CD4-positive, alpha-beta memory T cell (primary cell): ENCODE measurements around the gene GRK6. TPM values are rescaled to one million over a fixed set of nuclear protein-coding genes. Genes with fewer than 3 reads are reported as not detected.

Experiments
- CTCF ChIA-PET: fragments of 350-600 bp; sonication (Branson Sonifier 250); formaldehyde crosslinking; loops from one replicate; lab custom pipeline; 2021; ENCODE audit warnings: inconsistent platforms; ENCODE audit not compliant: partially characterized antibody; lab: Charles Lee
- POLR2A ChIA-PET: fragments of 350-600 bp; sonication (Branson Sonifier 250); formaldehyde crosslinking; loops from one replicate; lab custom pipeline; 2021; ENCODE audit not compliant: partially characterized antibody; lab: Charles Lee
- DNase-seq, 5 donors: peaks; one replicate each; pipeline versions ENCODE4 v3.0.0 to v3.0.0-alpha.2; 2020 to 2022; ENCODE audit warnings: mixed read lengths in 1 of 5
- H3K27ac ChIP-seq: one replicate; pipeline ENCODE4 v1.7.0; 2013; ENCODE audit warnings: low read depth, low read length
- H3K27me3 ChIP-seq: 2 replicates; pipeline ENCODE4 v1.7.0; 2013; ENCODE audit warnings: mild to moderate bottlenecking, low read length, moderate library complexity; ENCODE audit not compliant: insufficient read depth
- H3K36me3 ChIP-seq: 2 replicates; pipeline ENCODE4 v1.7.0; 2013; ENCODE audit warnings: mild to moderate bottlenecking, low read length, moderate library complexity; ENCODE audit not compliant: insufficient read depth
- H3K4me1 ChIP-seq: 2 replicates; pipeline ENCODE4 v1.7.0; 2013; ENCODE audit warnings: mild to moderate bottlenecking, low read length, moderate library complexity; ENCODE audit not compliant: insufficient read depth
- H3K4me3 ChIP-seq, 2 donors: one replicate each; pipeline ENCODE4 v1.7.0; 2013; ENCODE audit warnings: low read length in 2 of 2, mild to moderate bottlenecking in 1 of 2
- H3K9me3 ChIP-seq, 2 donors: one replicate each; pipeline ENCODE4 v1.7.0; 2013; ENCODE audit warnings: low read length in 2 of 2, control low read depth in 1 of 2; ENCODE audit not compliant: control insufficient read depth in 1 of 2
- H3K27ac Mint-ChIP-seq, 7 donors: one replicate each; pipeline ENCODE4 v1.8.0; 2020 to 2021; ENCODE audit warnings: mixed read lengths in 7 of 7, mild to moderate bottlenecking in 6 of 7, inconsistent platforms in 3 of 7, moderate library complexity in 3 of 7
- H3K27me3 Mint-ChIP-seq, 2 donors: one replicate each; pipeline ENCODE4 v1.8.0; 2020 to 2021; ENCODE audit warnings: mixed read lengths in 2 of 2
- H3K36me3 Mint-ChIP-seq, 2 donors: one replicate each; pipeline ENCODE4 v1.8.0; 2020 to 2021; ENCODE audit warnings: mixed read lengths in 2 of 2, inconsistent platforms in 1 of 2, mild to moderate bottlenecking in 1 of 2
- H3K4me1 Mint-ChIP-seq, 4 donors: one replicate each; pipeline ENCODE4 v1.8.0; 2020 to 2021; ENCODE audit warnings: mixed read lengths in 4 of 4, mild to moderate bottlenecking in 1 of 4
- H3K4me3 Mint-ChIP-seq, 8 donors: one replicate each; pipeline ENCODE4 v1.8.0; 2020 to 2021; ENCODE audit warnings: mixed read lengths in 8 of 8, mild to moderate bottlenecking in 7 of 8, moderate library complexity in 6 of 8, inconsistent platforms in 3 of 8
- H3K9me3 Mint-ChIP-seq, 8 donors: one replicate each; pipeline ENCODE4 v1.8.0; 2020 to 2021; ENCODE audit warnings: mixed read lengths in 8 of 8, mild to moderate bottlenecking in 5 of 8, inconsistent platforms in 3 of 8, moderate library complexity in 1 of 8
- intact Hi-C: fragments of 100-400 bp; cut with micrococcal nuclease; formaldehyde crosslinking; loops from one replicate; pipeline ENCODE4 v1.15.1; 2023
- polyA plus RNA-seq, 2 donors: library from polyadenylated mRNA; unstranded; fragments of 300-500 nt; fragmentation: Illumina TruSeq; gene quantifications; one replicate each; pipeline ENCODE4 v1.2.3, GENCODE V29; 2021
- total RNA-seq, 2 experiments: library from RNA; stranded (reverse); gene quantifications; one replicate each; pipeline ENCODE4 v1.2.3, GENCODE V29; 2021

Gene GRK6
- total and polyA plus RNA-seq, 4 experiments from 2014 or later, result 72.4 to 203 (median 190) TPM

DNA sequence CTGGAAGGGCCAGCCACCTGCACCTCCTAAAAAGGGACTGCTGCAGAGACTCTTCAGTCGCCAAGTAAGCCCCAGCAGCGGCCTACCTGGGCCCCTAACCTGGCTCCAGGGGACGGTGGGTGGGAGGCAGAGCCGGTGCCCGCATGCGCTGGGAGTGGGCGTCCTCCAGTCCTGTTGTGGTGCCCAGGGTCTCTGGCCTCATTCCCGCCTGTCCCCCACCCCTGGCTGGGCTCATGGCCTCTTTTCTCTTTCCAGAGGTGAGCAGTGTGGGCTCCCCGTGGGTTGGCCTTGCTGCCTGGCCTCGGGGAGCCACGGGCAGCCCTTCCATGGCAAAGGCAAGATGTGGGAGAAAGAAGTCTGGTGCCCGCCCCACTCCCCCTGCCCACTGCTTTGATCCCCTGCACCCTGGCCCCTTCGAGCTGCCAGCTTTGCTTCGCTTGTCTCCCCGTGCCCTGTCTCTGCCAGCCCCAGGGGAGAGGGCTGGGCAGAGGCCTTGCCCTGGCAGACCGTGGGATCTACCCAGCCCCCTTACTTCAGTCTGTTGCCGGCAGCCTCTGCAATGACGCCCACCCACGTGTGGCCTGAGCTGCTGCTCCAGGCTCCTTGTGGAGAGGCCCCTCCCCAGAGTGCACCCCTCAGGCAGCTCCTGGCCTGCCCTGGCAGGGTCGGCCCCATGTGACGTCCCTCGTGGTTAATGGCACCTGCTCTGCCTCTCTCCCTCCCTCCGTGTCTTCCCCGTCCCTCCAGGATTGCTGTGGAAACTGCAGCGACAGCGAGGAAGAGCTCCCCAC, 14.7 kb downstream of the GRK6 start:
- Histone ChIP-seq H3K36me3 (peaks cover 44% of the 10 kb centered on the region), H3K27ac (peak overlapping the region; percentile 94), H3K27me3 (no peaks in the 10 kb centered on the region), H3K9me3 (no peaks in the 10 kb centered on the region), H3K4me1 (peaks cover 81% of the 10 kb centered on the region), H3K4me3 (no peak overlapping the region)
- Mint-ChIP-seq H3K4me1 (peaks cover 44 to 81% (median 62%) of the 10 kb centered on the region in 4 donors), H3K4me3 (no peak overlapping the region), H3K27me3 (no peaks in the 10 kb centered on the region), H3K36me3 (peaks cover 42 to 64% of the 10 kb centered on the region in 2 donors), H3K27ac (peak overlapping the region; percentile 37 to 98 (median 78)), H3K9me3 (peaks cover 0 to 2% (median 0%) of the 10 kb centered on the region in 8 donors)
- intact Hi-C loops, result loop anchor here (1.0 kb wide), 1 partner anchor 10 kb away; no protein-coding TSS in a partner anchor
- CTCF ChIA-PET, result interaction anchor here (0.9 to 26.1 kb wide), 9 partner anchors 11 to 52 kb away, joined by 4 to 821 read pairs (median 5); partner anchors contain the start of genes F12, GRK6 and PFN3
- POLR2A ChIA-PET, result interaction anchor here (0.7 to 20.7 kb wide), 11 partner anchors 7 to 905 kb away, joined by 3 to 1171 read pairs (median 10); partner anchors contain the start of genes F12, GRK6, PFN3 and PRR7
- DNase-seq, result no peak

DNA sequence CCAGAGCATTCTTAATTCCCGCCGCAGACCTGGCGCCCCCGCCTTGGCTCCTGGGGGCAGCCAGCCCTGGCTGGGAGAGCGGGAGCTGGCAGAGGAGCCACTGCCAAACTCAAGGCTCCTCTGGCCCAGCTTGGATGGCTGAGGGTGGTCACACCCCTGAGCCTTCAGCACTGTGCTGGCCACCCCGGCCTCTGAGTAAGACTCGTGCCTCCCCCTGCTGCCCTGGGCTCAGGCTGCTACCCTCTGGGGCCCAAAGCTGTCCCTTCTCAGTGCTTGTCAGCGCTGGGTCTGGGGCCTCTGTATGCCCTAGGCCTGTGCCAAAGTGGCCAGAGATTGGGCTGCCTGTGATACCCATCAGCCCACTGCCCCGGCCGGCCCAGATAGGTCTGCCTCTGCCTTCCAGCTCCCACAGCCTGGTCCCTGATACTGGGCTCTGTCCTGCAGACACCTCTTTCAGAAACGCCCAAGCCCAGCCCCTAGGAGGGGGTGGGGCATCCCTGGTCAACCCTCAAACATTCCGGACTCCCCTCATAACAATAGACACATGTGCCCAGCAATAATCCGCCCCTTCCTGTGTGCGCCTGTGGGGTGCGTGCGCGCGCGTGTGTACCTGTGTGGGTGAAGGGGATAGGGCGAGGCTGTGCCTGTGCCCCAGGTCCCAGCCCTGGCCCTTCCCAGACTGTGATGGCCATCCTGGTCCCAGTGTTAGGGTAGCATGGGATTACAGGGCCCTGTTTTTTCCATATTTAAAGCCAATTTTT, 15.8 kb downstream of the GRK6 start:
- Histone ChIP-seq H3K4me3 (no peak overlapping the region), H3K27me3 (no peaks in the 10 kb centered on the region), H3K4me1 (peaks cover 73% of the 10 kb centered on the region), H3K36me3 (peaks cover 35% of the 10 kb centered on the region), H3K9me3 (no peaks in the 10 kb centered on the region), H3K27ac (peak overlapping the region; percentile 94)
- DNase-seq, result no peak
- H3K27me3 Mint-ChIP-seq, result no peaks in the 10 kb centered on the region
- peaks cover 42 to 72% (median 58%) of the 10 kb centered on the region in 4 donors for H3K4me1 Mint-ChIP-seq
- POLR2A ChIA-PET, result interaction anchor here (0.7 to 20.7 kb wide), 6 partner anchors 10 to 53 kb away, joined by 3 to 1171 read pairs (median 76); partner anchors contain the start of genes F12, GRK6 and PFN3
- peaks cover 32 to 55% of the 10 kb centered on the region in 2 donors for H3K36me3 Mint-ChIP-seq
- CTCF ChIA-PET, result interaction anchor here (0.9 to 26.1 kb wide), 4 partner anchors 10 to 51 kb away, joined by 4 to 821 read pairs (median 58); partner anchors contain the start of genes F12, GRK6 and PFN3
- H3K27ac Mint-ChIP-seq, result peak overlapping the region; percentile 37 to 99 (median 68)
- H3K4me3 Mint-ChIP-seq, result peak overlapping the region in 1 of 8 donors; percentile 45
- intact Hi-C loops, result no loop called here
- peaks cover 0 to 2% (median 0%) of the 10 kb centered on the region in 8 donors for H3K9me3 Mint-ChIP-seq

GRCh38 chr5:177443144-177443983, 16.9 kb downstream of the GRK6 start:
- Mint-ChIP-seq H3K4me1 (peaks cover 39 to 70% (median 55%) of the 10 kb centered on the region in 4 donors), H3K36me3 (peaks cover 21 to 45% of the 10 kb centered on the region in 2 donors), H3K27ac (peak overlapping the region; percentile 41 to 99 (median 95)), H3K9me3 (peaks cover 0 to 1% (median 0%) of the 10 kb centered on the region in 8 donors), H3K27me3 (no peaks in the 10 kb centered on the region), H3K4me3 (no peak overlapping the region)
- Histone ChIP-seq H3K4me1 (peaks cover 72% of the 10 kb centered on the region), H3K9me3 (no peaks in the 10 kb centered on the region), H3K27ac (peak overlapping the region; percentile 94), H3K27me3 (no peaks in the 10 kb centered on the region), H3K4me3 (no peak overlapping the region), H3K36me3 (peaks cover 26% of the 10 kb centered on the region)
- intact Hi-C loops, result no loop called here
- DNase-seq, result no peak
- POLR2A ChIA-PET, result interaction anchor here (0.9 to 20.7 kb wide), 8 partner anchors 7 to 133 kb away, joined by 3 to 1171 read pairs (median 90); partner anchors contain the start of genes F12, GRK6, PFN3 and RGS14
- CTCF ChIA-PET, result interaction anchor here (1.6 to 26.1 kb wide), 6 partner anchors 9 to 57 kb away, joined by 3 to 821 read pairs (median 55); partner anchors contain the start of genes F12, GRK6 and PFN3

DNA sequence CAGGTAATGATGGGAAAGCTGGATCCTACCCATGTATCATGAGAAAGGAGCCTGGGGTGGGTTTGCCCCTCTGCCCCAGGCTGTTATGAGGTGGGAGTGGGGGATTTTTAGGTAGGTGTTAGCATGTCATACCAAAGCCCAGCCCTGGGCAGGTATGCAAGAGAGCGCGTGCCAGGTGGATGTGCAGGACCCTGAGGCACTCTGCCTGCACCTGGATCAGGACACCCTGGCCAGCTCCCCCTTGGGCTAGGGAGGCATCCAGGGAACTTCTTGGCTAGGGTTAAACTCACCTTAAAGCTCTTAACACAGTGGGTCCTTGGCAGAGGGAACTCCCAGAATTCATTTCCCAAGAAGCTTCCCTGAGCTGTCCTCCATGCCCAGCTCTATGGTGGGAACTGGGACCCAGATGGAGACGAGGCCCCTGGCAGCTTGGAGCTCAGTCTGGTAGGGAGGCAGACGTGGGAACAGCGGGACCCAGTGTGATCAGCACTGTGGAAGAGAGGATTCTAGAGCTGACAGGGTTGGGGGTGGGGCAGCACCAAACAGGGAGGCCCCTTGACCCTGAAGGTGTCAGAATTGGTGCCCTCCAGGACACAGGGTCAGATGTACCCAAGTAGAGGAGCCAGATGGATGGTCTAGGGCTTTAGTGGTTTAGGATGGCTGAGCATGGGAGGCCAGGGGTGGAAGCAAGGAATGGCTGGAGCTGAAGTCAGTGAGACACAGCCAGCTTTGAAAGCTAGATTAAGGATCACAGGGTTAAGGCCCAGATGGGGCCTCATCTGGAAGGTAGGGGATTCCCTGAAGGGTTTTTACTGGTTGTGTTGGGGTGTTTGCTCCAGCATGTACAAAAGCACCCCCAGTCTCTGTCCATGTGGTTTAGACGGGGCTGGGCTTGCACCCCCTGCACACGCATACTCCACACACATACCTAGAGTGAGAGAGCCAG, 17.9 kb downstream of the GRK6 start:
- H3K4me3 ChIP-seq, result no peak overlapping the region
- H3K27me3 ChIP-seq, result no peaks in the 10 kb centered on the region
- Mint-ChIP-seq H3K4me3 (peak overlapping the region; percentile 16 to 89 (median 82)), H3K4me1 (peaks cover 36 to 68% (median 52%) of the 10 kb centered on the region in 4 donors), H3K27me3 (no peaks in the 10 kb centered on the region), H3K9me3 (peaks cover 0 to 4% (median 0%) of the 10 kb centered on the region in 8 donors), H3K27ac (peak overlapping the region; percentile 95 to 99 (median 97)), H3K36me3 (peaks cover 13 to 39% of the 10 kb centered on the region in 2 donors)
- peak in 4 of 5 donors; percentile 46 to 80 (median 57) for DNase-seq
- peaks cover 21% of the 10 kb centered on the region for H3K36me3 ChIP-seq
- H3K4me1 ChIP-seq, result peaks cover 71% of the 10 kb centered on the region
- H3K9me3 ChIP-seq, result no peaks in the 10 kb centered on the region
- intact Hi-C loops, result no loop called here
- CTCF ChIA-PET, result interaction anchor here (1.3 to 26.1 kb wide), 9 partner anchors 8 to 141 kb away, joined by 3 to 821 read pairs (median 6); partner anchors contain the start of genes F12, GRK6, PFN3 and PRELID1
- peak overlapping the region; percentile 94 for H3K27ac ChIP-seq
- POLR2A ChIA-PET, result interaction anchor here (0.8 to 20.7 kb wide), 10 partner anchors 8 to 134 kb away, joined by 3 to 1171 read pairs (median 54); partner anchors contain the start of genes F12, GRK6, PDLIM7 and PFN3

DNA sequence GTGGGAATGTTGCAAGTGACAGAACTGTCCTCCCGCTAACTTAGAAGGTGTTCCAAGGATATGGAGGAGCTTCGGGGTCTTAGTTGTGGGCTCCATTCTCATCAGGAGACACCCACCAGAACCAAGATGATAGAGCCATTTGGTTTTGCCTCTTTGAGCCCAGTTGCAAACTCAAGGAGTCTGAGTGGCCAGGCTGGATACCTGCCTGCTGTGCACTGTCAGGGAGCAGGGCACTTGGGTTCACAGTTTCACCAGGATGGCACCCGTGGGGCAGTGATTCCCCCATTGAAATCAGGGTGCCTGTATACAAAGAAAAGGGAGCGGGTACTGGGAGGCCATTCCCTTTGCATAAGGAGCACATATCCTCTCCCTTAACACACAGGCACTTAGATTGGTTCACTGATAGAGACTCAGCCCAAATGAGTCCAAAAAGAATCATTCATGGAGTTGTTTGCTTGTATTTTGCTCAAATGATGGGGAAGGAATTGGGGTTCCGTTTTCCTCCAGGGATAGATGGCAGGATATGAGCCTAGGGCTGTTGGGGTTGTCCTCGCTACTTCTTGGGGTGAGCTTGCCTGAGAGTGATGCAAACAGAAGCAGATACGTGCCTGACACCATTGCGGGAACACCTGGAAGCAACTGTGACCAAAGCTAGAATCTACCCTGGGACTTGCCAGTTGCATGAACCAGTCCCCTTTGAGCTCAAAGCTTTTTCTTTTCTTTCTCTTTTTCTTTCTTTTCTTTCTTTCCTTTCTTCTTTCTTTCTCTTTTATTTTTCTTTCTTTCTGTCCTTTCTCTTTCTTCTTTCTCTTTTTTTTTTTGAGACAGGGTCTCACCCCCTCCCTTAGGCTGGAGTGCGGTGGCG, 18.8 kb downstream of the GRK6 start:
- peak overlapping the region; percentile 94 for H3K27ac ChIP-seq
- Mint-ChIP-seq H3K4me3 (peak overlapping the region; percentile 81 to 90 (median 85)), H3K4me1 (peaks cover 28 to 59% (median 43%) of the 10 kb centered on the region in 4 donors), H3K36me3 (peaks cover 3 to 30% of the 10 kb centered on the region in 2 donors), H3K27ac (peak overlapping the region; percentile 95 to 99 (median 97)), H3K27me3 (no peaks in the 10 kb centered on the region), H3K9me3 (peaks cover 0 to 4% (median 0%) of the 10 kb centered on the region in 8 donors)
- peak; percentile 48 to 79 (median 56) for DNase-seq
- POLR2A ChIA-PET, result interaction anchor here (0.6 to 20.7 kb wide), 15 partner anchors 7 to 136 kb away, joined by 3 to 1171 read pairs (median 22); partner anchors contain the start of genes F12, GRK6, PDLIM7 and PFN3
- intact Hi-C loops, result no loop called here
- no peaks in the 10 kb centered on the region for H3K9me3 ChIP-seq
- H3K4me3 ChIP-seq, result no peak overlapping the region
- H3K4me1 ChIP-seq, result peaks cover 62% of the 10 kb centered on the region
- H3K36me3 ChIP-seq, result peaks cover 20% of the 10 kb centered on the region
- no peaks in the 10 kb centered on the region for H3K27me3 ChIP-seq
- CTCF ChIA-PET, result interaction anchor here (1.3 to 26.1 kb wide), 9 partner anchors 7 to 332 kb away, joined by 3 to 821 read pairs (median 6); partner anchors contain the start of genes F12, GRK6, PFN3 and PRELID1
